HEK293 (cell line): ENCODE measurements around the gene OR5K2.

ENCODE experiments used
- CTCF ChIA-PET: fragments of 350-600 bp; formaldehyde crosslinking; extraction: SDS; loops from one replicate; lab custom pipeline; 2021; ENCODE audit warnings: antibody characterized with exemption; lab: Yijun Ruan, JAX
- POLR2A ChIA-PET: fragments of 300-600 bp; formaldehyde crosslinking; extraction: SDS; loops from one replicate; lab custom pipeline; 2020; ENCODE audit warnings: antibody characterized with exemption, inconsistent platforms; lab: Yijun Ruan, JAX
- H3K27ac ChIP-seq: fragments of 200-500 bp; sonication (Bioruptor generic); 2 replicates; pipeline ENCODE4 v1.5.1; 2014; ENCODE audit warnings: low read depth, low read length, control low read depth, inconsistent platforms; ENCODE audit errors: extremely low read depth
- H3K36me3 ChIP-seq, 2 experiments: fragments of 200-500 bp in 1 of 2; sonication (Bioruptor generic) in 1 of 2; 1 replicate in 1 of 2; 2 replicates in 1 of 2; pipeline ENCODE4 v1.5.1; 2014 to 2017; ENCODE audit warnings: inconsistent platforms in 2 of 2, low read length in 2 of 2; ENCODE audit not compliant: control insufficient read depth in 2 of 2, insufficient read depth in 1 of 2
- H3K4me1 ChIP-seq: fragments of 200-500 bp; sonication (Bioruptor generic); 2 replicates; pipeline ENCODE4 v1.5.1; 2014; ENCODE audit warnings: mild to moderate bottlenecking, low read length, inconsistent platforms; ENCODE audit not compliant: control insufficient read depth, insufficient read depth
- H3K4me3 ChIP-seq: 2 replicates; pipeline ENCODE4 v1.5.1; 2011; ENCODE audit warnings: low read depth, mild to moderate bottlenecking, control low read depth, low read length, moderate library complexity
- H3K9me3 ChIP-seq: fragments of 200-500 bp; sonication (Bioruptor generic); 2 replicates; pipeline ENCODE4 v1.5.1; 2014; ENCODE audit warnings: low read depth, low read length, inconsistent platforms; ENCODE audit not compliant: control insufficient read depth, insufficient read depth
- GLI4 ChIP-seq: fragments of 450-650 bp; formaldehyde crosslinking; IDR thresholded peaks from 2 replicates; pipeline ENCODE4 v1.5.1; 2016; ENCODE audit warnings: missing biosample characterization, missing genetic modification characterization
- MEIS1 ChIP-seq: sonication (generic); formaldehyde crosslinking; IDR thresholded peaks from 2 replicates; pipeline ENCODE4 v1.8.1; 2022; ENCODE audit warnings: missing genetic modification reagents, mild to moderate bottlenecking, borderline replicate concordance
- MZF1 ChIP-seq: fragments of 450-650 bp; formaldehyde crosslinking; IDR thresholded peaks from 2 replicates; pipeline ENCODE4 v1.5.1; 2017; ENCODE audit warnings: missing biosample characterization, missing genetic modification characterization, borderline replicate concordance
- WT1 ChIP-seq: fragments of 450-650 bp; formaldehyde crosslinking; IDR thresholded peaks from 2 replicates; pipeline ENCODE4 v1.5.1; 2016; ENCODE audit warnings: missing biosample characterization, missing genetic modification characterization
- ZNF16 ChIP-seq: fragments of 450-650 bp; formaldehyde crosslinking; IDR thresholded peaks from 2 replicates; pipeline ENCODE4 v1.5.1; 2016; ENCODE audit warnings: low read depth, missing biosample characterization, missing genetic modification characterization
- ZNF211 ChIP-seq: fragments of 450-650 bp; formaldehyde crosslinking; IDR thresholded peaks from 2 replicates; pipeline ENCODE4 v1.5.1; 2016; ENCODE audit warnings: low read depth, missing biosample characterization, missing genetic modification characterization
- ZNF274 ChIP-seq, 2 experiments: fragments of 200-500 bp in 1 of 2; fragments of 450-650 bp in 1 of 2; sonication (Bioruptor generic) in 1 of 2; formaldehyde crosslinking in 1 of 2; IDR thresholded peaks; 2 replicates each; pipeline versions ENCODE4 v1.5.1 to v1.6.1; 2014 to 2016; ENCODE audit warnings: borderline replicate concordance in 1 of 2, inconsistent platforms in 1 of 2, low read length in 1 of 2, missing biosample characterization in 1 of 2, missing genetic modification characterization in 1 of 2
- ZNF311 ChIP-seq: fragments of 450-650 bp; formaldehyde crosslinking; IDR thresholded peaks from 2 replicates; pipeline ENCODE4 v1.5.1; 2017; ENCODE audit warnings: missing biosample characterization, missing genetic modification characterization, borderline replicate concordance
- ZNF366 ChIP-seq: fragments of 450-650 bp; formaldehyde crosslinking; conservative IDR thresholded peaks from 2 replicates; pipeline ENCODE4 v1.5.1; 2016; ENCODE audit warnings: missing biosample characterization, missing genetic modification characterization
- ZNF433 ChIP-seq: fragments of 450-650 bp; formaldehyde crosslinking; IDR thresholded peaks from 2 replicates; pipeline ENCODE4 v1.5.1; 2016; ENCODE audit warnings: missing biosample characterization, missing genetic modification characterization, low read depth
- ZNF514 ChIP-seq: fragments of 450-650 bp; formaldehyde crosslinking; IDR thresholded peaks from 2 replicates; pipeline ENCODE4 v1.5.1; 2016; ENCODE audit warnings: missing biosample characterization, missing genetic modification characterization
- ZNF529 ChIP-seq: fragments of 450-650 bp; formaldehyde crosslinking; IDR thresholded peaks from 2 replicates; pipeline ENCODE4 v1.5.1; 2017; ENCODE audit warnings: missing genetic modification characterization, missing biosample characterization; ENCODE audit not compliant: insufficient replicate concordance
- ZNF530 ChIP-seq: fragments of 450-650 bp; formaldehyde crosslinking; IDR thresholded peaks from 2 replicates; pipeline ENCODE4 v1.5.1; 2016; ENCODE audit warnings: low read depth, missing biosample characterization, missing genetic modification characterization
- ZNF654 ChIP-seq: fragments of 450-650 bp; formaldehyde crosslinking; IDR thresholded peaks from 2 replicates; pipeline ENCODE4 v1.5.1; 2016; ENCODE audit warnings: low read depth, missing biosample characterization, missing genetic modification characterization
- ZSCAN16 ChIP-seq: fragments of 450-650 bp; formaldehyde crosslinking; IDR thresholded peaks from 2 replicates; pipeline ENCODE4 v1.5.1; 2016; ENCODE audit warnings: missing biosample characterization, missing genetic modification characterization
- TF ChIP-seq, protein P1 (sequence below): fragments of 450-650 bp; formaldehyde crosslinking; IDR thresholded peaks from 2 replicates; pipeline ENCODE4 v1.5.1; 2016; ENCODE audit warnings: missing biosample characterization, missing genetic modification characterization
- TF ChIP-seq, protein P2 (sequence below): fragments of 450-650 bp; formaldehyde crosslinking; IDR thresholded peaks from 2 replicates; pipeline ENCODE4 v1.5.0; 2017; ENCODE audit warnings: missing biosample characterization, missing genetic modification characterization, borderline replicate concordance
- TF ChIP-seq, protein P3 (sequence below): fragments of 450-650 bp; formaldehyde crosslinking; IDR thresholded peaks from 2 replicates; pipeline ENCODE4 v1.5.1; 2016; ENCODE audit warnings: missing biosample characterization, missing genetic modification characterization, borderline replicate concordance
- TF ChIP-seq, protein P4 (sequence below): fragments of 450-650 bp; IDR thresholded peaks from 2 replicates; pipeline ENCODE4 v1.5.1; 2018; ENCODE audit warnings: missing biosample characterization, missing genetic modification characterization
- TF ChIP-seq, protein P5 (sequence below): fragments of 450-650 bp; formaldehyde crosslinking; IDR thresholded peaks from 2 replicates; pipeline ENCODE4 v1.5.1; 2016; ENCODE audit warnings: missing biosample characterization, missing genetic modification characterization
- TF ChIP-seq, protein P6 (sequence below): fragments of 450-650 bp; formaldehyde crosslinking; IDR thresholded peaks from 2 replicates; pipeline ENCODE4 v1.5.1; 2016; ENCODE audit warnings: missing biosample characterization, missing genetic modification characterization, low read depth

The OR5K2 gene

DNA sequence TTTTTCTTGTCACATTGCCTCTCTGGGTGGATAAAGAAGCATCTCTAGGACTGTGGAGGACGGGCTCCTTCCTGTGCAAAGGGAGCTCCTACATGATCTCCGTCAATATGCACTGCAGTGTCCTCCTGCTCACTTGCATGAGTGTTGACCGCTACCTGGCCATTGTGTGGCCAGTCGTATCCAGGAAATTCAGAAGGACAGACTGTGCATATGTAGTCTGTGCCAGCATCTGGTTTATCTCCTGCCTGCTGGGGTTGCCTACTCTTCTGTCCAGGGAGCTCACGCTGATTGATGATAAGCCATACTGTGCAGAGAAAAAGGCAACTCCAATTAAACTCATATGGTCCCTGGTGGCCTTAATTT lies 34.8 kb downstream of the OR5K2 start:
- Histone ChIP-seq H3K4me3 (no peak overlapping the region), H3K9me3 (no peaks in the 10 kb centered on the region), H3K4me1 (no peaks in the 10 kb centered on the region), H3K27ac (no peak overlapping the region)
- POLR2A ChIA-PET: no interaction called here
- no peak for TF ChIP-seq ZNF274 (IDR thresholded peaks at IDR 0.05; ENCODE audit: low read length)
- TF ChIP-seq ZNF274 (tag by site-specific recombination; IDR thresholded peaks at IDR 0.05; ENCODE audit: borderline replicate concordance): no peak
- TF ChIP-seq MEIS1: no peak
- no peak for TF ChIP-seq ZNF654 (tag by site-specific recombination)
- TF ChIP-seq MZF1 (tag by site-specific recombination): no peak
- TF ChIP-seq ZNF530 (tag by site-specific recombination): no peak
- no peak for TF ChIP-seq ZNF16 (tag by site-specific recombination)
- TF ChIP-seq ZNF514 (tag by site-specific recombination): no peak
- TF ChIP-seq ZSCAN16: no peak
- no peak for TF ChIP-seq GLI4 (tag by site-specific recombination)
- no peak for TF ChIP-seq ZNF529 (tag by site-specific recombination)
- TF ChIP-seq, protein P1, sequence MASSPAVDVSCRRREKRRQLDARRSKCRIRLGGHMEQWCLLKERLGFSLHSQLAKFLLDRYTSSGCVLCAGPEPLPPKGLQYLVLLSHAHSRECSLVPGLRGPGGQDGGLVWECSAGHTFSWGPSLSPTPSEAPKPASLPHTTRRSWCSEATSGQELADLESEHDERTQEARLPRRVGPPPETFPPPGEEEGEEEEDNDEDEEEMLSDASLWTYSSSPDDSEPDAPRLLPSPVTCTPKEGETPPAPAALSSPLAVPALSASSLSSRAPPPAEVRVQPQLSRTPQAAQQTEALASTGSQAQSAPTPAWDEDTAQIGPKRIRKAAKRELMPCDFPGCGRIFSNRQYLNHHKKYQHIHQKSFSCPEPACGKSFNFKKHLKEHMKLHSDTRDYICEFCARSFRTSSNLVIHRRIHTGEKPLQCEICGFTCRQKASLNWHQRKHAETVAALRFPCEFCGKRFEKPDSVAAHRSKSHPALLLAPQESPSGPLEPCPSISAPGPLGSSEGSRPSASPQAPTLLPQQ: no peak
- no peak for TF ChIP-seq ZNF433 (tag by site-specific recombination)
- TF ChIP-seq ZNF311 (tag by site-specific recombination): no peak
- TF ChIP-seq, protein P2, sequence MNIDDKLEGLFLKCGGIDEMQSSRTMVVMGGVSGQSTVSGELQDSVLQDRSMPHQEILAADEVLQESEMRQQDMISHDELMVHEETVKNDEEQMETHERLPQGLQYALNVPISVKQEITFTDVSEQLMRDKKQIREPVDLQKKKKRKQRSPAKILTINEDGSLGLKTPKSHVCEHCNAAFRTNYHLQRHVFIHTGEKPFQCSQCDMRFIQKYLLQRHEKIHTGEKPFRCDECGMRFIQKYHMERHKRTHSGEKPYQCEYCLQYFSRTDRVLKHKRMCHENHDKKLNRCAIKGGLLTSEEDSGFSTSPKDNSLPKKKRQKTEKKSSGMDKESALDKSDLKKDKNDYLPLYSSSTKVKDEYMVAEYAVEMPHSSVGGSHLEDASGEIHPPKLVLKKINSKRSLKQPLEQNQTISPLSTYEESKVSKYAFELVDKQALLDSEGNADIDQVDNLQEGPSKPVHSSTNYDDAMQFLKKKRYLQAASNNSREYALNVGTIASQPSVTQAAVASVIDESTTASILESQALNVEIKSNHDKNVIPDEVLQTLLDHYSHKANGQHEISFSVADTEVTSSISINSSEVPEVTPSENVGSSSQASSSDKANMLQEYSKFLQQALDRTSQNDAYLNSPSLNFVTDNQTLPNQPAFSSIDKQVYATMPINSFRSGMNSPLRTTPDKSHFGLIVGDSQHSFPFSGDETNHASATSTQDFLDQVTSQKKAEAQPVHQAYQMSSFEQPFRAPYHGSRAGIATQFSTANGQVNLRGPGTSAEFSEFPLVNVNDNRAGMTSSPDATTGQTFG (tag by site-specific recombination): no peak
- TF ChIP-seq, protein P3, sequence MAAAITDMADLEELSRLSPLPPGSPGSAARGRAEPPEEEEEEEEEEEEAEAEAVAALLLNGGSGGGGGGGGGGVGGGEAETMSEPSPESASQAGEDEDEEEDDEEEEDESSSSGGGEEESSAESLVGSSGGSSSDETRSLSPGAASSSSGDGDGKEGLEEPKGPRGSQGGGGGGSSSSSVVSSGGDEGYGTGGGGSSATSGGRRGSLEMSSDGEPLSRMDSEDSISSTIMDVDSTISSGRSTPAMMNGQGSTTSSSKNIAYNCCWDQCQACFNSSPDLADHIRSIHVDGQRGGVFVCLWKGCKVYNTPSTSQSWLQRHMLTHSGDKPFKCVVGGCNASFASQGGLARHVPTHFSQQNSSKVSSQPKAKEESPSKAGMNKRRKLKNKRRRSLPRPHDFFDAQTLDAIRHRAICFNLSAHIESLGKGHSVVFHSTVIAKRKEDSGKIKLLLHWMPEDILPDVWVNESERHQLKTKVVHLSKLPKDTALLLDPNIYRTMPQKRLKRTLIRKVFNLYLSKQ (tag by site-specific recombination): no peak
- TF ChIP-seq, all 188 proteins: peak for 0
- CTCF ChIA-PET: no interaction called here
- no peaks in the 10 kb centered on the region for H3K36me3 ChIP-seq

DNA sequence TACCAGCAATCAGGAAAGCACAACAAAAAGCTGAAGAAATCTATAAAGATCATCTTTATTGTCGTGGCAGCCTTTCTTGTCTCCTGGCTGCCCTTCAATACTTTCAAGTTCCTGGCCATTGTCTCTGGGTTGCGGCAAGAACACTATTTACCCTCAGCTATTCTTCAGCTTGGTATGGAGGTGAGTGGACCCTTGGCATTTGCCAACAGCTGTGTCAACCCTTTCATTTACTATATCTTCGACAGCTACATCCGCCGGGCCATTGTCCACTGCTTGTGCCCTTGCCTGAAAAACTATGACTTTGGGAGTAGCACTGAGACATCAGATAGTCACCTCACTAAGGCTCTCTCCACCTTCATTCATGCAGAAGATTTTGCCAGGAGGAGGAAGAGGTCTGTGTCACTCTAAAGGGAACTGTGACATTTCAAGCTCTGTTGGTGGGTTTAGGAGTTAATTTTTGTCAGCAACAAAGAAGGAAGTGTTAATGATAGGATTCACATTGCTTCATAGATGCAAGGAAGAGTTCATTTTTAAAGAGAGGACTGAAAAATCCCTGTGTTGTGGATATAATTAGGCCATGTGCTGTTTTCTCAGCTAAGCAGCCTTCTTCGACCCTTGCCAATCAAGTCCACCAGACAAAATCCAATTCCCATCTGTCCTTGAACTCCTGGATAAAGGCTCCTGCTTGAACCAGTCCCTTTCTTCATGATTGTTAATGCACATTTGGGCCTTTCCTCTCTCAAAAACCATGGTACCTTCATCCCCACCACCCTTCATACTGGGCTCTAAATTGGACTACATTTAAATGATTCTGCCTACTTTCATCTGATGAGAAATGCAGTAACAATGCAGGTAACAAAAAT lies 35.5 kb downstream of the OR5K2 start:
- H3K36me3 ChIP-seq: no peaks in the 10 kb centered on the region
- ChIA-PET CTCF (interaction anchor here (1.0 kb wide), 1 partner anchor 64 kb away, joined by 3 read pairs; no protein-coding TSS in a partner anchor), POLR2A (no interaction called here)
- H3K9me3 ChIP-seq: no peaks in the 10 kb centered on the region
- no peak overlapping the region for H3K27ac ChIP-seq
- no peak overlapping the region for H3K4me3 ChIP-seq
- H3K4me1 ChIP-seq: no peaks in the 10 kb centered on the region
- TF ChIP-seq, protein P4, sequence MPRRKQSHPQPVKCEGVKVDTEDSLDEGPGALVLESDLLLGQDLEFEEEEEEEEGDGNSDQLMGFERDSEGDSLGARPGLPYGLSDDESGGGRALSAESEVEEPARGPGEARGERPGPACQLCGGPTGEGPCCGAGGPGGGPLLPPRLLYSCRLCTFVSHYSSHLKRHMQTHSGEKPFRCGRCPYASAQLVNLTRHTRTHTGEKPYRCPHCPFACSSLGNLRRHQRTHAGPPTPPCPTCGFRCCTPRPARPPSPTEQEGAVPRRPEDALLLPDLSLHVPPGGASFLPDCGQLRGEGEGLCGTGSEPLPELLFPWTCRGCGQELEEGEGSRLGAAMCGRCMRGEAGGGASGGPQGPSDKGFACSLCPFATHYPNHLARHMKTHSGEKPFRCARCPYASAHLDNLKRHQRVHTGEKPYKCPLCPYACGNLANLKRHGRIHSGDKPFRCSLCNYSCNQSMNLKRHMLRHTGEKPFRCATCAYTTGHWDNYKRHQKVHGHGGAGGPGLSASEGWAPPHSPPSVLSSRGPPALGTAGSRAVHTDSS (tag by site-specific recombination): no peak
- TF ChIP-seq WT1 (tag by site-specific recombination) (no peak), ZNF211 (no peak), ZNF366 (tag by site-specific recombination) (no peak)
- TF ChIP-seq, protein P5, sequence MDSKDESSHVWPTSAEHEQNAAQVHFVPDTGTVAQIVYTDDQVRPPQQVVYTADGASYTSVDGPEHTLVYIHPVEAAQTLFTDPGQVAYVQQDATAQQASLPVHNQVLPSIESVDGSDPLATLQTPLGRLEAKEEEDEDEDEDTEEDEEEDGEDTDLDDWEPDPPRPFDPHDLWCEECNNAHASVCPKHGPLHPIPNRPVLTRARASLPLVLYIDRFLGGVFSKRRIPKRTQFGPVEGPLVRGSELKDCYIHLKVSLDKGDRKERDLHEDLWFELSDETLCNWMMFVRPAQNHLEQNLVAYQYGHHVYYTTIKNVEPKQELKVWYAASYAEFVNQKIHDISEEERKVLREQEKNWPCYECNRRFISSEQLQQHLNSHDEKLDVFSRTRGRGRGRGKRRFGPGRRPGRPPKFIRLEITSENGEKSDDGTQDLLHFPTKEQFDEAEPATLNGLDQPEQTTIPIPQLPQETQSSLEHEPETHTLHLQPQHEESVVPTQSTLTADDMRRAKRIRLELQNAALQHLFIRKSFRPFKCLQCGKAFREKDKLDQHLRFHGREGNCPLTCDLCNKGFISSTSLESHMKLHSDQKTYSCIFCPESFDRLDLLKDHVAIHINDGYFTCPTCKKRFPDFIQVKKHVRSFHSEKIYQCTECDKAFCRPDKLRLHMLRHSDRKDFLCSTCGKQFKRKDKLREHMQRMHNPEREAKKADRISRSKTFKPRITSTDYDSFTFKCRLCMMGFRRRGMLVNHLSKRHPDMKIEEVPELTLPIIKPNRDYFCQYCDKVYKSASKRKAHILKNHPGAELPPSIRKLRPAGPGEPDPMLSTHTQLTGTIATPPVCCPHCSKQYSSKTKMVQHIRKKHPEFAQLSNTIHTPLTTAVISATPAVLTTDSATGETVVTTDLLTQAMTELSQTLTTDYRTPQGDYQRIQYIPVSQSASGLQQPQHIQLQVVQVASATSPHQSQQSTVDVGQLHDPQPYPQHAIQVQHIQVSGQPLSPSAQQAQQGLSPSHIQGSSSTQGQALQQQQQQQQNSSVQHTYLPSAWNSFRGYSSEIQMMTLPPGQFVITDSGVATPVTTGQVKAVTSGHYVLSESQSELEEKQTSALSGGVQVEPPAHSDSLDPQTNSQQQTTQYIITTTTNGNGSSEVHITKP (tag by site-specific recombination): no peak
- TF ChIP-seq, protein P6, sequence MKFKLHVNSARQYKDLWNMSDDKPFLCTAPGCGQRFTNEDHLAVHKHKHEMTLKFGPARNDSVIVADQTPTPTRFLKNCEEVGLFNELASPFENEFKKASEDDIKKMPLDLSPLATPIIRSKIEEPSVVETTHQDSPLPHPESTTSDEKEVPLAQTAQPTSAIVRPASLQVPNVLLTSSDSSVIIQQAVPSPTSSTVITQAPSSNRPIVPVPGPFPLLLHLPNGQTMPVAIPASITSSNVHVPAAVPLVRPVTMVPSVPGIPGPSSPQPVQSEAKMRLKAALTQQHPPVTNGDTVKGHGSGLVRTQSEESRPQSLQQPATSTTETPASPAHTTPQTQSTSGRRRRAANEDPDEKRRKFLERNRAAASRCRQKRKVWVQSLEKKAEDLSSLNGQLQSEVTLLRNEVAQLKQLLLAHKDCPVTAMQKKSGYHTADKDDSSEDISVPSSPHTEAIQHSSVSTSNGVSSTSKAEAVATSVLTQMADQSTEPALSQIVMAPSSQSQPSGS (tag by site-specific recombination): no peak
